HG03439 (cell line): ENCODE data around the gene MX1.

Experiments
- ATAC-seq: cut with Tn5 transposase; IDR thresholded peaks from one replicate; pipeline ENCODE4 v1.9.1; 2021; ENCODE audit warnings: mild to moderate bottlenecking, moderate library complexity; ENCODE audit not compliant: unreplicated experiment

MX1 gene

GRCh38 chr21:41458121-41458520 is 32.1 kb downstream of the MX1 start:
- no peak for ATAC-seq

GRCh38 chr21:41458559-41458958 is 32.5 kb downstream of the MX1 start:
- ATAC-seq = no peak

GRCh38 chr21:41459884-41460534 is 34.0 kb downstream of the MX1 start:
- ATAC-seq = no peak

- ATAC-seq = no peak
Observed at GRCh38 chr21:41460578-41461527, 34.8 kb downstream of the MX1 start.

GRCh38 chr21:41465176-41465781 is 39.2 kb downstream of the MX1 start:
- no peak for ATAC-seq

GRCh38 chr21:41466024-41466820 is 40.2 kb downstream of the MX1 start:
- no peak for ATAC-seq

GRCh38 chr21:41470054-41470453 is 44.0 kb downstream of the MX1 start:
- no peak for ATAC-seq

GRCh38 chr21:41472753-41473548 is 46.9 kb downstream of the MX1 start:
- ATAC-seq = no peak

GRCh38 chr21:41475714-41476420 is 49.8 kb downstream of the MX1 start:
- ATAC-seq = no peak

GRCh38 chr21:41477641-41478318 is 51.7 kb downstream of the MX1 start:
- ATAC-seq = no peak

- no peak for ATAC-seq
Observed at GRCh38 chr21:41478319-41479177, 52.5 kb downstream of the MX1 start.

- no peak for ATAC-seq
Observed at GRCh38 chr21:41479686-41480085, 53.6 kb downstream of the MX1 start.

GRCh38 chr21:41480086-41480690 is 54.1 kb downstream of the MX1 start:
- ATAC-seq = no peak

- ATAC-seq = no peak
Observed at GRCh38 chr21:41481191-41481590, 55.2 kb downstream of the MX1 start.

- no peak for ATAC-seq
Observed at GRCh38 chr21:41482301-41482700, 56.3 kb downstream of the MX1 start.

GRCh38 chr21:41482980-41483379 is 56.9 kb downstream of the MX1 start:
- no peak for ATAC-seq

GRCh38 chr21:41483415-41483814 is 57.4 kb downstream of the MX1 start:
- ATAC-seq = no peak

- no peak for ATAC-seq
Observed at GRCh38 chr21:41483973-41484372, 57.9 kb downstream of the MX1 start.
